ENCODE measurements around the gene MOB3B. TPM values are rescaled to one million over a fixed set of nuclear protein-coding genes. Genes with fewer than 3 reads are reported as not detected.
A peak's percentile ranks its signal among the peaks of the same experiment; 100 is the strongest.

MOB3B gene
- total and polyA plus RNA-seq, 11 donors, result 0.42 to 2.8 (median 1.8) TPM

DNA sequence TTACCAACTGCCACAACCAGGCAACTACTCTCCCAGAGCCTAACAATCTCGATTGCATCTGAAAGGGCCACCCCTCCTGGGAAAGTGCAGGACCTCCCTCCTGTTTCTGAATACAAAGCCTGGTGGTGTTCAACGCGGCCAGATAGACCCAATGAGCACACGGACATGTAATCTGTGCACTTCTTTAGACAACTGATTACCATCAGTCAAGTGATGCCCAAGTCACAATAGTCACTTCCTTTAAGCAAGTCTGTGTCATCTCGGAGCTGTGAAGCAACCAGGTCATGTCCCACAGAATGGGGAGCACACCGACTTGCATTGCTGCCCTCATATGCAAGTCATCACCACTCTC, 42.9 kb upstream of the MOB3B start:
- no peak for TF ChIP-seq POLR2A (IDR thresholded peaks at IDR 0.05)
- TF ChIP-seq, protein P1, sequence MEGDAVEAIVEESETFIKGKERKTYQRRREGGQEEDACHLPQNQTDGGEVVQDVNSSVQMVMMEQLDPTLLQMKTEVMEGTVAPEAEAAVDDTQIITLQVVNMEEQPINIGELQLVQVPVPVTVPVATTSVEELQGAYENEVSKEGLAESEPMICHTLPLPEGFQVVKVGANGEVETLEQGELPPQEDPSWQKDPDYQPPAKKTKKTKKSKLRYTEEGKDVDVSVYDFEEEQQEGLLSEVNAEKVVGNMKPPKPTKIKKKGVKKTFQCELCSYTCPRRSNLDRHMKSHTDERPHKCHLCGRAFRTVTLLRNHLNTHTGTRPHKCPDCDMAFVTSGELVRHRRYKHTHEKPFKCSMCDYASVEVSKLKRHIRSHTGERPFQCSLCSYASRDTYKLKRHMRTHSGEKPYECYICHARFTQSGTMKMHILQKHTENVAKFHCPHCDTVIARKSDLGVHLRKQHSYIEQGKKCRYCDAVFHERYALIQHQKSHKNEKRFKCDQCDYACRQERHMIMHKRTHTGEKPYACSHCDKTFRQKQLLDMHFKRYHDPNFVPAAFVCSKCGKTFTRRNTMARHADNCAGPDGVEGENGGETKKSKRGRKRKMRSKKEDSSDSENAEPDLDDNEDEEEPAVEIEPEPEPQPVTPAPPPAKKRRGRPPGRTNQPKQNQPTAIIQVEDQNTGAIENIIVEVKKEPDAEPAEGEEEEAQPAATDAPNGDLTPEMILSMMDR (IDR thresholded peaks at IDR 0.05), result no peak
- intact Hi-C loops (cut with DNase I), result no loop called here
- Histone ChIP-seq H3K36me3 (no peaks in the 10 kb centered on the region), H3K9me3 (no peaks in the 10 kb centered on the region), H3K27me3 (no peaks in the 10 kb centered on the region), H3K4me1 (peaks cover 0 to 56% (median 16%) of the 10 kb centered on the region in 12 donors), H3K4me3 (peak overlapping the region; percentile 29 to 92 (median 88)), H3K27ac (peak overlapping the region; percentile 76 to 100 (median 95))
- peak in 3 of 4 donors; percentile 28 to 44 (median 37) for ATAC-seq
- peak in 1 of 5 donors; percentile 58 for DNase-seq
- 0 to 3% (median 2%) methylated on average over 6 of the region's 6 CpGs for WGBS, 4 donors

DNA sequence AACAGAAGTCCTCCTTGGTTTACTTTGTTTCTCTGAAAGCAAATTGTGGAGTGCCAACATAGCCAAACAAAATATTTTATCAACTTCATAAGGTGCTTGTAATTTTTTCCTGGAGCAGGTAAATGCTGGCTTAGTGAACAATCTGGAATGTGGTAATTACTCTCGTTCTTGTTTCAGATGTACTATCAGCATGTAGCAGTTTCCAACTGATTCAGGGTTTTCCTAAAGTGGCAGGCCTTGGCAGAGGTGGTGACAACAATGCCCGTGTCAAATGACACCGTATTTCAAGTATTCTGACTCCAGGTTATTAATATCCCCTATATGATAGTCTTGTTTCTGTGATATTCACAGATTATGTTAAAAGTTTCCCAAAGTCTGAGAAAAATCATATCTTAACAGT, 42.4 kb upstream of the MOB3B start:
- no peak for DNase-seq
- no peak for ATAC-seq
- intact Hi-C loops (cut with DNase I), result no loop called here
- TF ChIP-seq, protein P1 (IDR thresholded peaks at IDR 0.05), result no peak
- no peak for TF ChIP-seq POLR2A (IDR thresholded peaks at IDR 0.05)
- Histone ChIP-seq H3K4me3 (peak overlapping the region in 11 of 12 donors; percentile 54 to 92 (median 89)), H3K9me3 (no peaks in the 10 kb centered on the region), H3K27me3 (no peaks in the 10 kb centered on the region), H3K27ac (peak overlapping the region; percentile 76 to 100 (median 95)), H3K4me1 (peaks cover 0 to 61% (median 16%) of the 10 kb centered on the region in 12 donors), H3K36me3 (peaks cover 0 to 3% (median 0%) of the 10 kb centered on the region in 9 donors)
- WGBS, 4 donors, result 36 to 57% (median 48%) methylated on average over 3 of the region's 3 CpGs

DNA sequence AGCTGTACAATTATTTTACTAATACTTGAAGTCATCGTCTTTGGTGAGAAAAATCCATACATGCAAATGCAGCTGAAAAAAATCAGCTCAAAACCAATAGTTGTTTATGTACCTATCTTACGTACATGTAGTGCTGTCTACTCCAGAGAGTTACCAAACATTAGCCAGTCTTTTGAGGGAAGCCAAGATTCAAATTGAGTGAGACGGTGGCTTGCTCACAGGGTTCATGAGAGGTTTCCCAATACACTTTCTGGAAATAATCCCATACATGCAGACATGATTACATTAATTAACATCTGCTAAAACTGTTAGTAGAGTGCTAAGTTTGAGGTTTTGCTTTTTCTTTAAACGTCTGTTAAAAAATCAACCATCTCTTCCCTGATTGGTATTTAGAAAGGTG, 41.4 kb upstream of the MOB3B start:
- Histone ChIP-seq H3K4me1 (peaks cover 0 to 72% (median 16%) of the 10 kb centered on the region in 12 donors), H3K4me3 (peak overlapping the region in 1 of 12 donors; percentile 86), H3K36me3 (peaks cover 0 to 13% (median 9%) of the 10 kb centered on the region in 9 donors), H3K27ac (peak overlapping the region in 7 of 12 donors; percentile 26 to 100 (median 96)), H3K27me3 (no peaks in the 10 kb centered on the region), H3K9me3 (no peaks in the 10 kb centered on the region)
- TF ChIP-seq, protein P1 (IDR thresholded peaks at IDR 0.05), result no peak
- TF ChIP-seq POLR2A (IDR thresholded peaks at IDR 0.05), result no peak
- intact Hi-C loops (cut with DNase I), result no loop called here
- 75 to 83% (median 78%) methylated on average over 4 of the region's 4 CpGs for WGBS, 4 donors
- DNase-seq (no peak), ATAC-seq (no peak)

DNA sequence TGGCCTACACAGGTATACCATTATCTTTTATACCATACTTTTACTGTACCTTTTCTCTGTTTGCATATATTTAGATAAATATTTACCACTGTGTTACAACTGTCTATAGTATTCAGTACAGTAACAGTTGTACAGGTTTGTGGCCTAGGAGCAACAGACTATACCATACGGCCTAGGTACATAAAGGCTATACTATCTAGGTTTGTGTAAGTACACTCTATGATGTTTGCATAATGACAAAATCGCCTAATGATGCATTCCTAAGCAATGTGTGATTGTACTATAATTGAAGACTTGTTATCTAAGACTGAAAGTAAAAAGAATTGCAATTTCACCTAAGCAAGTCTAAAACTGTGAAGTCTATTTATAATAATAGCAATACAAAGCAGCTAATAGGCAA, 39.8 kb upstream of the MOB3B start:
- Histone ChIP-seq H3K4me1 (peaks cover 0 to 80% (median 15%) of the 10 kb centered on the region in 12 donors), H3K36me3 (peaks cover 0 to 29% (median 19%) of the 10 kb centered on the region in 9 donors), H3K27ac (peak overlapping the region in 4 of 12 donors; percentile 2 to 100 (median 28)), H3K4me3 (no peak overlapping the region), H3K9me3 (no peaks in the 10 kb centered on the region), H3K27me3 (no peaks in the 10 kb centered on the region)
- intact Hi-C loops (cut with DNase I), result no loop called here
- ATAC-seq, result no peak
- WGBS, 4 donors, result 36 to 72% (median 63%) methylated on average over 2 of the region's 2 CpGs
- no peak for DNase-seq
- TF ChIP-seq, protein P1 (IDR thresholded peaks at IDR 0.05), result no peak
- no peak for TF ChIP-seq POLR2A (IDR thresholded peaks at IDR 0.05)
